Ishikawa (cell line): ENCODE results near the gene FA2H.

Experiments used
- CEBPB ChIP-seq: IDR thresholded peaks from 2 replicates; pipeline ENCODE4 v1.6.1; 2012
- CREB1 ChIP-seq: IDR thresholded peaks from 2 replicates; pipeline ENCODE4 v1.6.1; 2012; ENCODE audit warnings: low read depth
- EGR1 ChIP-seq: IDR thresholded peaks from 2 replicates; pipeline ENCODE4 v1.6.1; 2012
- EP300 ChIP-seq: IDR thresholded peaks from 2 replicates; pipeline ENCODE4 v1.6.1; 2012; ENCODE audit warnings: borderline replicate concordance
- FOXM1 ChIP-seq: IDR thresholded peaks from 2 replicates; pipeline ENCODE4 v1.6.1; 2012; ENCODE audit warnings: low read depth, borderline replicate concordance
- NFIC ChIP-seq: IDR thresholded peaks from 2 replicates; pipeline ENCODE4 v1.6.1; 2012
- RAD21 ChIP-seq: IDR thresholded peaks from 2 replicates; pipeline ENCODE4 v1.6.1; 2012; ENCODE audit warnings: low read depth
- TAF1 ChIP-seq: IDR thresholded peaks from 2 replicates; pipeline ENCODE4 v1.6.1; 2012; ENCODE audit warnings: low read depth, mild to moderate bottlenecking
- TCF12 ChIP-seq: IDR thresholded peaks from 2 replicates; pipeline ENCODE4 v1.6.1; 2012; ENCODE audit warnings: low read depth
- TEAD4 ChIP-seq: IDR thresholded peaks from 2 replicates; pipeline ENCODE4 v1.6.1; 2012
- YY1 ChIP-seq: IDR thresholded peaks from 2 replicates; pipeline ENCODE4 v1.6.1; 2012; ENCODE audit warnings: low read depth
- ZBTB7A ChIP-seq: IDR thresholded peaks from 2 replicates; pipeline ENCODE4 v1.6.1; 2012; ENCODE audit warnings: low read depth
- TF ChIP-seq, protein P1 (sequence below): IDR thresholded peaks from 2 replicates; pipeline ENCODE4 v1.6.1; 2012
- TF ChIP-seq, protein P2 (sequence below): IDR thresholded peaks from 2 replicates; pipeline ENCODE4 v1.6.1; 2012; ENCODE audit warnings: low read depth, mild to moderate bottlenecking
- TF ChIP-seq, protein P3 (sequence below): IDR thresholded peaks from 2 replicates; pipeline ENCODE4 v1.6.1; 2012

The FA2H gene, protein sequence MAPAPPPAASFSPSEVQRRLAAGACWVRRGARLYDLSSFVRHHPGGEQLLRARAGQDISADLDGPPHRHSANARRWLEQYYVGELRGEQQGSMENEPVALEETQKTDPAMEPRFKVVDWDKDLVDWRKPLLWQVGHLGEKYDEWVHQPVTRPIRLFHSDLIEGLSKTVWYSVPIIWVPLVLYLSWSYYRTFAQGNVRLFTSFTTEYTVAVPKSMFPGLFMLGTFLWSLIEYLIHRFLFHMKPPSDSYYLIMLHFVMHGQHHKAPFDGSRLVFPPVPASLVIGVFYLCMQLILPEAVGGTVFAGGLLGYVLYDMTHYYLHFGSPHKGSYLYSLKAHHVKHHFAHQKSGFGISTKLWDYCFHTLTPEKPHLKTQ

DNA sequence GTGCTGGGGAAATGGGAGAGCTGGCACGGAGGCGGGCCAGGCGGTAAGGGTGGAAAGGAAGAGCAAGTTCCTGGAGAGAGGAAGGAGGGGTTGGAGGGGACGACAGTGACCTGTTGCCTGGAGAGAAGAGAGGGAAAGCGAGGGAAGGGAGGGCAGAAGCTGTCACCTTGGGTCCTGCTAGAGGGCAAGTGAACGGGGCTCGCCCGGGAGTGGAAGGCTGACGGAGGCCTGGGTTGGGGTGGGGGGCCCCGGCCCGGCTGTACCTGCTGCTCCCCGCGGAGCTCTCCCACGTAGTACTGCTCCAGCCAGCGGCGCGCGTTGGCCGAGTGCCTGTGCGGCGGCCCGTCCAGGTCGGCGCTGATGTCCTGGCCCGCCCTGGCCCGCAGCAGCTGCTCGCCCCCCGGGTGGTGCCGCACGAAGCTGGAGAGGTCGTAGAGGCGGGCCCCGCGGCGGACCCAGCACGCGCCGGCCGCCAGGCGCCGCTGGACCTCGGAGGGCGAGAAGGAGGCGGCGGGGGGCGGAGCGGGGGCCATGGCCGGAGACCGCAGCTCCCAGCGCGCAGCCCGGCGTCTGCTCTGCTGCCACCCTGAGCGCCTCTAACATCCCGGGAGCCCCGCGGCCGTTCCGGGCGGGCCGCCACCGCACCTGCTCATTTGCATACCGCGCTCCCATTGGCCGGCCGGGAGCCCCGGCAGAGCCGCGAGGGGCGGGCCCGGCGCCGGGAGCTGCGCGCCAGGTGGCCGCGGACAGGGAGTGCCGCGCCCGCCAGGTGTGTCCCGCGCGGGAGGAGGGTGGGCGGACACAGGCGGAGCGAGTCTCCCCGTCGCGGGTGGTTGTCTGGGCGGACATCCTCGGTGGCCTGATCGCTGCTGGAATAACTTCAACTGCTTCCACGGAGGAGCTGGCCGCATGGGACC lies at the start of gene FA2H:
FA2H (minus strand) TSS at position 598 of the 917 bp plus-strand sequence; CDS start at position 533, 65 bp downstream.
- TF ChIP-seq ZBTB7A (peak; percentile 47; the same call in 1 of the 2 replicates), CEBPB (no peak), FOXM1 (no peak; the same call in 1 of the 2 replicates), TEAD4 (no peak), TCF12 (peak; percentile 45; the same call in 1 of the 2 replicates), NFIC (peak; percentile 33; the same call in 1 of the 2 replicates), TAF1 (peak; percentile 47; the same call in 1 of the 2 replicates), EGR1 (peak; percentile 43), YY1 (no peak), EP300 (peak; percentile 27; the same call in 1 of the 2 replicates), CREB1 (no peak), RAD21 (no peak)
- TF ChIP-seq, protein P1, sequence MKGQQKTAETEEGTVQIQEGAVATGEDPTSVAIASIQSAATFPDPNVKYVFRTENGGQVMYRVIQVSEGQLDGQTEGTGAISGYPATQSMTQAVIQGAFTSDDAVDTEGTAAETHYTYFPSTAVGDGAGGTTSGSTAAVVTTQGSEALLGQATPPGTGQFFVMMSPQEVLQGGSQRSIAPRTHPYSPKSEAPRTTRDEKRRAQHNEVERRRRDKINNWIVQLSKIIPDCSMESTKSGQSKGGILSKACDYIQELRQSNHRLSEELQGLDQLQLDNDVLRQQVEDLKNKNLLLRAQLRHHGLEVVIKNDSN = no peak
- TF ChIP-seq, protein P2, sequence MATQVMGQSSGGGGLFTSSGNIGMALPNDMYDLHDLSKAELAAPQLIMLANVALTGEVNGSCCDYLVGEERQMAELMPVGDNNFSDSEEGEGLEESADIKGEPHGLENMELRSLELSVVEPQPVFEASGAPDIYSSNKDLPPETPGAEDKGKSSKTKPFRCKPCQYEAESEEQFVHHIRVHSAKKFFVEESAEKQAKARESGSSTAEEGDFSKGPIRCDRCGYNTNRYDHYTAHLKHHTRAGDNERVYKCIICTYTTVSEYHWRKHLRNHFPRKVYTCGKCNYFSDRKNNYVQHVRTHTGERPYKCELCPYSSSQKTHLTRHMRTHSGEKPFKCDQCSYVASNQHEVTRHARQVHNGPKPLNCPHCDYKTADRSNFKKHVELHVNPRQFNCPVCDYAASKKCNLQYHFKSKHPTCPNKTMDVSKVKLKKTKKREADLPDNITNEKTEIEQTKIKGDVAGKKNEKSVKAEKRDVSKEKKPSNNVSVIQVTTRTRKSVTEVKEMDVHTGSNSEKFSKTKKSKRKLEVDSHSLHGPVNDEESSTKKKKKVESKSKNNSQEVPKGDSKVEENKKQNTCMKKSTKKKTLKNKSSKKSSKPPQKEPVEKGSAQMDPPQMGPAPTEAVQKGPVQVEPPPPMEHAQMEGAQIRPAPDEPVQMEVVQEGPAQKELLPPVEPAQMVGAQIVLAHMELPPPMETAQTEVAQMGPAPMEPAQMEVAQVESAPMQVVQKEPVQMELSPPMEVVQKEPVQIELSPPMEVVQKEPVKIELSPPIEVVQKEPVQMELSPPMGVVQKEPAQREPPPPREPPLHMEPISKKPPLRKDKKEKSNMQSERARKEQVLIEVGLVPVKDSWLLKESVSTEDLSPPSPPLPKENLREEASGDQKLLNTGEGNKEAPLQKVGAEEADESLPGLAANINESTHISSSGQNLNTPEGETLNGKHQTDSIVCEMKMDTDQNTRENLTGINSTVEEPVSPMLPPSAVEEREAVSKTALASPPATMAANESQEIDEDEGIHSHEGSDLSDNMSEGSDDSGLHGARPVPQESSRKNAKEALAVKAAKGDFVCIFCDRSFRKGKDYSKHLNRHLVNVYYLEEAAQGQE = no peak
- TF ChIP-seq, protein P3, sequence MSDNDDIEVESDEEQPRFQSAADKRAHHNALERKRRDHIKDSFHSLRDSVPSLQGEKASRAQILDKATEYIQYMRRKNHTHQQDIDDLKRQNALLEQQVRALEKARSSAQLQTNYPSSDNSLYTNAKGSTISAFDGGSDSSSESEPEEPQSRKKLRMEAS = peak; percentile 50

DNA sequence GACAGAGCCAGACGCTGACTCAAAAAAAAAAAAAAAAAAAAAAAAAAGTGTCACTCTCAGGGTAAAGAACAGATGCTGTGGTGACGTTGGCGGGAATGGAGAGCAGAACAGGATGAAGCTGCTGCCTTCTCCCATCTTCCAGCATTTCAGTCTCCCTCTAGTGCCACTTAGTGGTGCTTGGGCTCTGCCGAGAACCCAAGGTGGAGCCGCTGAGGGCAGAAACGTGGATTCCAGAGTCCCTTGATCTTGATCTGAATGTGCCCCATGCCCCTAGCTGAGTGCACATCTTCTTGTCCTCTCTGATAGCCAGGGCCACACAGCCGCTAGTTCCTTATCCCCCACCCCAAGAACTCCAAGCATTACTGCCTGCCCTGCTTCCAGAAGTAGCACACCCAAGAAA lies 43.2 kb upstream of the FA2H start:
- TF ChIP-seq TCF12 (no peak), EGR1 (no peak), TAF1 (no peak), ZBTB7A (no peak), NFIC (no peak), YY1 (no peak), RAD21 (no peak), FOXM1 (no peak), CEBPB (no peak), EP300 (no peak), CREB1 (no peak), TEAD4 (no peak)
- TF ChIP-seq, protein P2 = no peak
- TF ChIP-seq, protein P1 = no peak
- TF ChIP-seq, protein P3 = no peak

DNA sequence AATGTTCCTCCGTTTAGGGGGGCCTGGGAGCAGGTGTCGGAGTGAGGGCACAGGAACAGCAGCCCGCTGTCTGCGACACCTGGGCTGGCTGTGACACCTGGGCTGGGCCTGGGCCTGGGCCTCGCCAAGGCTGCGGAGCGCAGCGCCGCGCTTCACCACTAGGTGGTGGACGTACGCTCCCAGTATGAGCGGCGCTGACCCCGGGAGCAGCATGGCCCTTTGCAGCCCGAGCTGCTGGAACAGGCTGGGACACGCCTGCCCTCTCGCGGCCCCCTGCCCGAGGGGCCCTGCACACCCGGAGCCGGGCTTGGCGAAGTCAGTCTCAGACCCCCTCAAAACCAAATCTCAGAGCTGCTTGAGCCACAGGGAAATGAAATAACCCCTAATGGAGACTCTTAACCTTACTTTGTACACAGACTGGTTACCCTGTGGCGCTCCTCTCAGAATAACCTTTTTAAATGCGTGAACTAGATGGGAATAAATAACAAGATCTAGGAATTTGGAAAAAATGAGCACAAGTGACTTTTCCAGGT lies 38.6 kb upstream of the FA2H start:
- TF ChIP-seq NFIC = no peak
- no peak for TF ChIP-seq CEBPB
- no peak for TF ChIP-seq FOXM1
- TF ChIP-seq CREB1 = no peak
- TF ChIP-seq ZBTB7A = 0 out of 2 replicates have a peak, but pooled peaks have one; percentile 53
- peak; percentile 83 for TF ChIP-seq RAD21
- 0 out of 2 replicates have a peak, but pooled peaks have one; percentile 65 for TF ChIP-seq YY1
- TF ChIP-seq, protein P1 = no peak
- no peak for TF ChIP-seq TAF1
- peak; percentile 40; the same call in 1 of the 2 replicates for TF ChIP-seq TCF12
- 0 out of 2 replicates have a peak, but pooled peaks have one; percentile 12 for TF ChIP-seq TEAD4
- TF ChIP-seq, protein P2 = no peak
- TF ChIP-seq, protein P3 = peak; percentile 65; the same call in 1 of the 2 replicates
- no peak for TF ChIP-seq EP300
- TF ChIP-seq EGR1 = no peak
